ENCODE data around the gene ZNF773.
A peak's percentile ranks its signal among the peaks of the same experiment; 100 is the strongest.
"Not testable (repeated sequence)": the region's sequence is repeated elsewhere in the genome, so short reads cannot be mapped to it uniquely, and the experiment has no call there.

ZNF773 gene

GRCh38 chr19:57506163-57506562 is 6.4 kb downstream of the ZNF773 start:
- no peak for TF ChIP-seq CTCF (IDR thresholded peaks at IDR 0.05; ENCODE audit: control extremely low read depth, extremely low read depth, low read depth, missing control alignments)
- POLR2A ChIA-PET, result no interaction called here
- no peak for DNase-seq (ENCODE audit: extremely low spot score)
- CTCF ChIA-PET, result no interaction called here

DNA sequence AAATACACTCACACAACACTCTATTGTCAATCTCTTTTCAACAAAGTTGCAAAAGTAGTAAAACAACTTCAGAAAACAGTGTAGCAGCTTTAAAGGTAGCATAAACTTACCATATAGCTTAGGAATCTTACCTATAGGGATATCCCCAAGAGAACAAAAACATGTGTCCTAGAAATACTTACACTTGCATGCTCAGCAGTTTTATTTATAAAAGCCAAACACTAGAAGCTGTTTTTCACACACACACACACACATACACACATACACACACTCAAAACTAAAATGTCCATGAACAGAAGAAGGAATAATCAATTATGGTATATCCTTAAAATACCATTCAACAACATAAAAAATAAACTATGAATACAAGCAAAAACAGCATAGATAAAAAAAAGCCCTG is 11.7 kb downstream of the ZNF773 start:
- TF ChIP-seq CTCF (IDR thresholded peaks at IDR 0.05; ENCODE audit: control extremely low read depth, extremely low read depth, low read depth, missing control alignments), result no peak
- CTCF ChIA-PET, result interaction anchor here (1.2 kb wide), 1 partner anchor 21 kb away, joined by 3 read pairs; no protein-coding TSS in a partner anchor
- POLR2A ChIA-PET, result no interaction called here
- no peak for DNase-seq (ENCODE audit: extremely low spot score)

- ChIA-PET CTCF (no interaction called here), POLR2A (no interaction called here)
- TF ChIP-seq CTCF (IDR thresholded peaks at IDR 0.05; ENCODE audit: control extremely low read depth, extremely low read depth, low read depth, missing control alignments), result no peak
- no peak for DNase-seq (ENCODE audit: extremely low spot score)
Observed at GRCh38 chr19:57512845-57513244, 13.1 kb downstream of the ZNF773 start.

- ChIA-PET CTCF (no interaction called here), POLR2A (no interaction called here)
- no peak for TF ChIP-seq CTCF (IDR thresholded peaks at IDR 0.05; ENCODE audit: control extremely low read depth, extremely low read depth, low read depth, missing control alignments)
- no peak for DNase-seq (ENCODE audit: extremely low spot score)
Observed at GRCh38 chr19:57515255-57515654, 15.5 kb downstream of the ZNF773 start.

- POLR2A ChIA-PET; CTCF ChIA-PET; DNase-seq (ENCODE audit: extremely low spot score): not testable (repeated sequence)
Observed at GRCh38 chr19:57518021-57518420, 18.3 kb downstream of the ZNF773 start.

DNA sequence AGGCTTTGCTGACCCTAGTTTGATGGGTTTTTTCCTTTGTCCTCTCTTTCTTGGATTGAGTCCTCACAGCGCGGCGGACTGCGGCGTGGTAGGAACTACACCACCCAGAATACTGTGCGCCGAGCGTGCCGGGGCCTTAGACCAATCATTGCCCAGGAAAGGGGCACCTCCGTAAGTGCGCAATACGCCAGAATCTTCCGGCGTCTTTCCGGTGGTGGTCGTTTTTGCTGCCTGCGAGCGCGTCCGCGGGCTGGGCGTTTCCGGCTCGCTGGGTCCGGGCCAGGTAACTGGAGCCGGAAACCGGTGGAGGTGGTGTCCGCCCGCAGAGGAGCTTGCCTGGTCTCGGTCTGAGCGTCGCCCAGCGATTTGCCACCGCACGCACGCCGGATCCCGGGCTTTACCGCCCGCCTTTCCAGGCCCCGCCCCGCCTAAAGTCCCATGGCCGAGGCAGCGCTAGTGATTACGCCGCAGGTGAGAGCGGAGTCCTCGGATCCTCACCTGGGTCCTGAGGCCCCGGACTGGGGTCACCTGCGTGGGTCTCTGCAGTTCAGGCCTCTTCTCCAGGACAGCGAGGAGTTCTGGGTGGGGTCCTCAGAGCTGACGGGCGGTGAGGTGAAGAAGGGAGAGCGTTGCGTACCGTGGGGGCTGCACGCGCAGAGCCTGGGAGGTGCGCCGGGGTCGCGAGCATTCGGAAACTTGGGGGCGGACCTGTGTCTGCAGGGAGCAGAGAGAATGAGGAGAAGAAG is 27.6 kb downstream of the ZNF773 start, which contains the start of gene ZNF549:
Gene ZNF549, plus strand, starts transcription at position 221 of the 746 bp plus-strand sequence. Its CDS starts 218 bp downstream, at position 439.
- no peak for TF ChIP-seq CTCF (IDR thresholded peaks at IDR 0.05; ENCODE audit: control extremely low read depth, extremely low read depth, low read depth, missing control alignments)
- CTCF ChIA-PET, result no interaction called here
- POLR2A ChIA-PET, result no interaction called here
- peak; percentile 95 for DNase-seq (ENCODE audit: extremely low spot score)

GRCh38 chr19:57537953-57538547 is 38.3 kb downstream of the ZNF773 start:
- CTCF ChIA-PET, result no interaction called here

More at GRCh38 chr19:57537953-57538547, 38.3 kb downstream of the ZNF773 start:
- POLR2A ChIA-PET, result no interaction called here
- DNase-seq (ENCODE audit: extremely low spot score), result no peak
- TF ChIP-seq CTCF (IDR thresholded peaks at IDR 0.05; ENCODE audit: control extremely low read depth, extremely low read depth, low read depth, missing control alignments), result no peak
